Choroid plexus epithelial cell (primary cell): Measurements from ENCODE around the gene LINGO1.

Source experiments
- DNase-seq: peaks from one replicate; pipeline ENCODE4 v3.0.0-alpha.2; 2010; ENCODE audit warnings: low read depth
- H3K4me3 ChIP-seq: 2 replicates; pipeline ENCODE4 v1.5.1; 2011; ENCODE audit warnings: low read depth, mild to moderate bottlenecking, control low read depth, low read length, moderate library complexity
- TF ChIP-seq, protein P1 (sequence below): conservative IDR thresholded peaks from 2 replicates; pipeline ENCODE4 v1.5.1; 2011; ENCODE audit warnings: low read depth, mild to moderate bottlenecking, control low read depth, inconsistent platforms, low read length, moderate library complexity

Gene LINGO1

GRCh38 chr15:77646104-77646694 lies 13.5 kb upstream of the LINGO1 start:
- TF ChIP-seq, protein P1, sequence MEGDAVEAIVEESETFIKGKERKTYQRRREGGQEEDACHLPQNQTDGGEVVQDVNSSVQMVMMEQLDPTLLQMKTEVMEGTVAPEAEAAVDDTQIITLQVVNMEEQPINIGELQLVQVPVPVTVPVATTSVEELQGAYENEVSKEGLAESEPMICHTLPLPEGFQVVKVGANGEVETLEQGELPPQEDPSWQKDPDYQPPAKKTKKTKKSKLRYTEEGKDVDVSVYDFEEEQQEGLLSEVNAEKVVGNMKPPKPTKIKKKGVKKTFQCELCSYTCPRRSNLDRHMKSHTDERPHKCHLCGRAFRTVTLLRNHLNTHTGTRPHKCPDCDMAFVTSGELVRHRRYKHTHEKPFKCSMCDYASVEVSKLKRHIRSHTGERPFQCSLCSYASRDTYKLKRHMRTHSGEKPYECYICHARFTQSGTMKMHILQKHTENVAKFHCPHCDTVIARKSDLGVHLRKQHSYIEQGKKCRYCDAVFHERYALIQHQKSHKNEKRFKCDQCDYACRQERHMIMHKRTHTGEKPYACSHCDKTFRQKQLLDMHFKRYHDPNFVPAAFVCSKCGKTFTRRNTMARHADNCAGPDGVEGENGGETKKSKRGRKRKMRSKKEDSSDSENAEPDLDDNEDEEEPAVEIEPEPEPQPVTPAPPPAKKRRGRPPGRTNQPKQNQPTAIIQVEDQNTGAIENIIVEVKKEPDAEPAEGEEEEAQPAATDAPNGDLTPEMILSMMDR, result no peak
- DNase-seq, result no peak

DNA sequence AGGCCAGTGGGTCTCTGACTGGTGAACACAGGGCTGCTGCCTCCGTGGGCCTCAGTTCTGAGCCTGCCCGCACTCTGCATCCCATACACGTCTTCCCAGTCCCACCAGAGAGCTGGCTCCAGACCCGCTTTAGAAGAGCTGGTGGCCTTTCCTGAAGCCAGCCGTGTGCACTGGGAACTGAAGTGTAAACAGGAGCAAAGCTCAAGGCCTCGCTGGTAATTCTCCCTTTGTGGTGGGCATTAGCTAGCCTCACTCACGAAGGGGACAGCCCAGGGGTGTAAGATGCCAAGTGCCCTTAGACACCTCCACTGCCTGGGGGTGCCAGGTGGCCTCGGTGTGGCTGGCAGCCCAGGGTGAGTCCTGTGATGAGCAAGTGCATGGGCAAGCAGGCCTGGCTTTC lies 12.9 kb upstream of the LINGO1 start:
- TF ChIP-seq, protein P1, result no peak
- no peak overlapping the region for H3K4me3 ChIP-seq
- DNase-seq, result no peak

More at GRCh38 chr15:77646104-77646694, 13.5 kb upstream of the LINGO1 start:
- no peak overlapping the region for H3K4me3 ChIP-seq

DNA sequence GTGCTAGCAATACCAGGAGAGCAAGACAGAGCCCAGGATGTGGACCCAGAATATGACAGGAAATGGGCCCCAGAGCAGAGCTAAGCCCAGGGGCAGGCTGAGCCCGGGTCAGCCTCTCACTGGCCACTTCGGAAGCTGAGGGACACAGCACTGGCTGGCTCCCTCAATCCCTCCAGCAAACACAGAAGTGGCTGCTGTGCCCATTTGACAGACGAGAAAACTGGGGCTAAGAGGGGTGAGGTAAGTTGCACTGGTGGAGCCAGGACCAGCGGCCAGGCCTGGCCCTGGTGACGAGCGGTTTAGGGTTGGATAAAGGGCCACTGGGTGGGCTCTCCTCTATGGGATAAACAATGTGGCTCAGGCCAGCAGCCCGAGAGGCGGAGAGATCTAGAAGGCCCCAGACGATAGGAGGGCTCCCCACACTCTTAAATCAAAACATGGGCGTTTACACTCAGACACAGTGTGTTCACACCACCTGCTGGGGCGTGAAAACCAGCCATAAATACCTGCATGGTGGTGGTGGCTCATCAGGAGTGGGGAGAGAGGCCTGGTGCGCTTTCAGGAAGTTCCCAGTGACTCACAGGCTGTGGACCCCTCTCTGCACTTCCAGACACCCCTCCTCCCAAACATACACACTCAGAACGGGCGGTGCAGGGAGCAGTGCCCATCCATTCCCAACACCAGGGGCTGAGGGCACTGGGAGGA lies 12.0 kb upstream of the LINGO1 start:
- TF ChIP-seq, protein P1, result no peak
- no peak overlapping the region for H3K4me3 ChIP-seq
- DNase-seq, result no peak

DNA sequence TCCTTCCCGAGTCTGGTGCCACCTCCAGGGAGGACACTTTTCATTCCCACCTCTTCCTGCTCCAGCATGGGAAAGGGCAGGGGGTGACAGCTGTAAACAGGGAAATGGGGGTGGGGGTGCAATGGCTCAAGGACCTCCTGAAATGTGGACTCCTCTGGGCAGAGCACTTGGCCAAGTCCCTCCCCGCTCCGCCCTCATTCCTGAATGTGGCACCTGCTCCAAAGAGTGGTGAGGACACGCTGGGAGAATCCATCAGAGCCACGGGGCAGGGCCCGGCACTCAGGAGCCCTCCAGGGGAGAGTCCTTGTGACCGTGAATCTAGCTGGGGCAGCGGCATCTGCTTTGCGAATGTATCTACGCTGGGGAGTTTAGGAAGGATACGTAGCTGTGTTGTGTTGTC lies 11.1 kb upstream of the LINGO1 start:
- no peak overlapping the region for H3K4me3 ChIP-seq
- TF ChIP-seq, protein P1, result no peak
- DNase-seq, result no peak

- TF ChIP-seq, protein P1, result no peak
- no peak for DNase-seq
- no peak overlapping the region for H3K4me3 ChIP-seq
These were observed 10.2 kb upstream of the LINGO1 start for GRCh38 chr15:77642793-77643430.

- TF ChIP-seq, protein P1, result no peak
- no peak overlapping the region for H3K4me3 ChIP-seq
- no peak for DNase-seq
These were observed 9.3 kb upstream of the LINGO1 start for GRCh38 chr15:77641999-77642398.

- TF ChIP-seq, protein P1, result no peak
- no peak overlapping the region for H3K4me3 ChIP-seq
- DNase-seq, result no peak
These were observed 7.9 kb upstream of the LINGO1 start for GRCh38 chr15:77640615-77641014.
